Liver (tissue), 9 donors: ENCODE data around the gene ZKSCAN7. TPM values are rescaled to one million over a fixed set of nuclear protein-coding genes. Genes with fewer than 3 reads are reported as not detected.
A peak's percentile ranks its signal among the peaks of the same experiment; 100 is the strongest.

ENCODE experiments used
- DNase-seq: peaks from one replicate; pipeline ENCODE4 v3.0.0-alpha.2; 2017; ENCODE audit warnings: low spot score
- H3K27ac ChIP-seq, 2 donors: one replicate each; pipeline ENCODE4 v1.7.0; 2013; ENCODE audit warnings: inconsistent platforms in 2 of 2, low read length in 2 of 2, control low read depth in 1 of 2, low read depth in 1 of 2, mild to moderate bottlenecking in 1 of 2
- H3K27me3 ChIP-seq, 4 donors: one replicate each; pipeline versions ENCODE4 v1.6.1 to v1.7.0; 2013; ENCODE audit warnings: low read length in 3 of 4, inconsistent platforms in 1 of 4, mild to moderate bottlenecking in 1 of 4, moderate library complexity in 1 of 4; ENCODE audit not compliant: control insufficient read depth in 4 of 4, insufficient read depth in 4 of 4
- H3K36me3 ChIP-seq, 4 donors: one replicate each; pipeline versions ENCODE4 v1.6.1 to v1.7.0; 2013; ENCODE audit warnings: low read length in 3 of 4, mild to moderate bottlenecking in 3 of 4, low read depth in 1 of 4, moderate library complexity in 1 of 4; ENCODE audit not compliant: control insufficient read depth in 4 of 4, insufficient read depth in 3 of 4
- H3K4me1 ChIP-seq, 4 donors: one replicate each; pipeline versions ENCODE4 v1.6.1 to v1.7.0; 2013; ENCODE audit warnings: low read length in 3 of 4, mild to moderate bottlenecking in 3 of 4, moderate library complexity in 1 of 4; ENCODE audit not compliant: control insufficient read depth in 4 of 4, insufficient read depth in 4 of 4
- H3K4me3 ChIP-seq, 3 donors: one replicate each; pipeline versions ENCODE4 v1.6.1 to v1.7.0; 2013; ENCODE audit warnings: low read length in 3 of 3, control low read depth in 1 of 3, low read depth in 1 of 3, mild to moderate bottlenecking in 1 of 3
- H3K9ac ChIP-seq, 2 donors: one replicate each; pipeline ENCODE4 v1.7.0; 2013; ENCODE audit warnings: low read length in 2 of 2, mild to moderate bottlenecking in 2 of 2, moderate library complexity in 2 of 2, control low read depth in 1 of 2, low read depth in 1 of 2
- H3K9me3 ChIP-seq, 4 donors: one replicate each; pipeline versions ENCODE4 v1.6.1 to v1.7.0; 2013; ENCODE audit warnings: low read length in 3 of 4; ENCODE audit not compliant: control insufficient read depth in 4 of 4
- CTCF ChIP-seq: fragments of 150-350 bp; IDR thresholded peaks from 2 replicates; pipeline ENCODE4 v1.5.1; 2017; ENCODE audit warnings: improper control_type of control experiment, low read depth, low read length; ENCODE audit not compliant: missing input control
- EGR1 ChIP-seq, 2 donors: IDR thresholded peaks; 2 replicates each; pipeline ENCODE4 v1.6.1; 2016 to 2018; ENCODE audit warnings: antibody characterized with exemption in 2 of 2, low read depth in 2 of 2
- FOXA1 ChIP-seq: IDR thresholded peaks from 2 replicates; pipeline ENCODE4 v1.6.1; 2016; ENCODE audit warnings: antibody characterized with exemption
- FOXA2 ChIP-seq: IDR thresholded peaks from 2 replicates; pipeline ENCODE4 v1.6.1; 2016; ENCODE audit warnings: antibody characterized with exemption
- GABPA ChIP-seq, 2 donors: IDR thresholded peaks in 1 of 2; conservative IDR thresholded peaks in 1 of 2; 2 replicates each; pipeline ENCODE4 v1.6.1; 2016; ENCODE audit warnings: antibody characterized with exemption in 2 of 2, mild to moderate bottlenecking in 1 of 2, moderate library complexity in 1 of 2
- HNF4A ChIP-seq, 2 donors: conservative IDR thresholded peaks; 2 replicates each; pipeline ENCODE4 v1.6.1; 2016; ENCODE audit warnings: antibody characterized with exemption in 2 of 2, mild to moderate bottlenecking in 2 of 2
- HNF4G ChIP-seq: IDR thresholded peaks from 2 replicates; pipeline ENCODE4 v1.6.1; 2016; ENCODE audit warnings: antibody characterized with exemption
- JUND ChIP-seq, 2 donors: IDR thresholded peaks; 2 replicates each; pipeline ENCODE4 v1.6.1; 2016; ENCODE audit warnings: antibody characterized with exemption in 2 of 2
- NR2F2 ChIP-seq: IDR thresholded peaks from 2 replicates; pipeline ENCODE4 v1.6.1; 2016; ENCODE audit warnings: antibody characterized with exemption
- RAD21 ChIP-seq, 2 donors: IDR thresholded peaks; 2 replicates each; pipeline ENCODE4 v1.6.1; 2016; ENCODE audit warnings: antibody characterized with exemption in 2 of 2, mild to moderate bottlenecking in 2 of 2
- RXRA ChIP-seq, 2 donors: IDR thresholded peaks; 2 replicates each; pipeline ENCODE4 v1.6.1; 2017 to 2018; ENCODE audit warnings: antibody characterized with exemption in 2 of 2, mild to moderate bottlenecking in 1 of 2
- SP1 ChIP-seq: IDR thresholded peaks from 2 replicates; pipeline ENCODE4 v1.6.1; 2018; ENCODE audit warnings: antibody characterized with exemption, mild to moderate bottlenecking
- TAF1 ChIP-seq: conservative IDR thresholded peaks from 2 replicates; pipeline ENCODE4 v1.6.1; 2016; ENCODE audit warnings: antibody characterized with exemption, mild to moderate bottlenecking
- YY1 ChIP-seq: IDR thresholded peaks from 2 replicates; pipeline ENCODE4 v1.6.1; 2016; ENCODE audit warnings: antibody characterized with exemption, mild to moderate bottlenecking
- ZBTB33 ChIP-seq: IDR thresholded peaks from 2 replicates; pipeline ENCODE4 v1.6.1; 2016; ENCODE audit warnings: antibody characterized with exemption
- WGBS: extraction: QIAGEN DNeasy Blood & Tissue Kit; methylation state at CpG from one replicate; pipeline ENCODE4 v1.1.7; 2013; 5-methylcytosine and 5-hydroxymethylcytosine counted together
- polyA plus RNA-seq, 2 donors: library from polyadenylated mRNA; stranded (reverse) in 1 of 2; unstranded in 1 of 2; fragments of 200-250 nt in 1 of 2; fragments of >200 nt in 1 of 2; fragmentation: Nextera tagmentation in 1 of 2; extraction: Ambion mirVana in 1 of 2; gene quantifications; one replicate each; pipeline versions ENCODE4 v1.2.1 to v1.2.3, GENCODE V29; 2013 to 2015
- total RNA-seq, 2 donors: library from RNA; depleted of rRNA; stranded (reverse); fragments of >200 nt; gene quantifications; one replicate each; pipeline ENCODE4 v1.2.3, GENCODE V29; 2014
- TF ChIP-seq, protein P1 (sequence below): IDR thresholded peaks from 2 replicates; pipeline ENCODE4 v1.6.1; 2016; ENCODE audit warnings: antibody characterized with exemption
- TF ChIP-seq, protein P2 (sequence below): IDR thresholded peaks from 2 replicates; pipeline ENCODE4 v1.6.1; 2016; ENCODE audit warnings: antibody characterized with exemption
- TF ChIP-seq, protein P3 (sequence below): IDR thresholded peaks from 2 replicates; pipeline ENCODE4 v1.6.1; 2016; ENCODE audit warnings: antibody characterized with exemption, mild to moderate bottlenecking
- donor health status: healthy.
- donor health status: healthy.
- donor health status: healthy.
- donor health status: healthy.
- donor health status: healthy.

ZKSCAN7 gene
- total RNA-seq (1 to 10 TPM; 3.2 to 4.4 TPM), polyA plus RNA-seq (1 to 10 TPM; 1.1 to 1.2 TPM)

- Histone ChIP-seq H3K4me3 (peak within 1 kb of the TSS; percentile 77 to 91 (median 86)), H3K36me3 (peaks cover 0 to under 1% (median 0%) of the 10 kb centered on the region in 4 donors), H3K27me3 (no peaks in the 10 kb centered on the region), H3K27ac (peak within 1 kb of the TSS in 1 of 2 donors; percentile 26), H3K9ac (peak within 1 kb of the TSS; percentile 2 to 61), H3K9me3 (peaks cover 0 to 7% (median 6%) of the 10 kb centered on the region in 4 donors), H3K4me1 (peaks cover 2 to 10% (median 7%) of the 10 kb centered on the region in 4 donors)
- WGBS = 8% methylated on average over 68 of the region's 68 CpGs
- TF ChIP-seq HNF4A (conservative IDR thresholded peaks at IDR 0.05) (no peak), ZBTB33 (no peak), JUND (IDR thresholded peaks at IDR 0.05) (no peak), NR2F2 (no peak), YY1 (peak; percentile 81), HNF4G (no peak), GABPA (IDR thresholded peaks at IDR 0.05 in 1 of 2, conservative IDR thresholded peaks at IDR 0.05 in 1 of 2) (peak; percentile 78 to 92), FOXA1 (no peak), TAF1 (no peak), CTCF (no peak), EGR1 (IDR thresholded peaks at IDR 0.05; ENCODE audit: low read depth in 2 of 2) (no peak), RXRA (IDR thresholded peaks at IDR 0.05) (no peak), SP1 (no peak), RAD21 (IDR thresholded peaks at IDR 0.05) (no peak), FOXA2 (no peak)
- TF ChIP-seq, protein P1, sequence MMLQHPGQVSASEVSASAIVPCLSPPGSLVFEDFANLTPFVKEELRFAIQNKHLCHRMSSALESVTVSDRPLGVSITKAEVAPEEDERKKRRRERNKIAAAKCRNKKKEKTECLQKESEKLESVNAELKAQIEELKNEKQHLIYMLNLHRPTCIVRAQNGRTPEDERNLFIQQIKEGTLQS = no peak
- TF ChIP-seq, protein P2, sequence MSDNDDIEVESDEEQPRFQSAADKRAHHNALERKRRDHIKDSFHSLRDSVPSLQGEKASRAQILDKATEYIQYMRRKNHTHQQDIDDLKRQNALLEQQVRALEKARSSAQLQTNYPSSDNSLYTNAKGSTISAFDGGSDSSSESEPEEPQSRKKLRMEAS = no peak
- TF ChIP-seq, protein P3, sequence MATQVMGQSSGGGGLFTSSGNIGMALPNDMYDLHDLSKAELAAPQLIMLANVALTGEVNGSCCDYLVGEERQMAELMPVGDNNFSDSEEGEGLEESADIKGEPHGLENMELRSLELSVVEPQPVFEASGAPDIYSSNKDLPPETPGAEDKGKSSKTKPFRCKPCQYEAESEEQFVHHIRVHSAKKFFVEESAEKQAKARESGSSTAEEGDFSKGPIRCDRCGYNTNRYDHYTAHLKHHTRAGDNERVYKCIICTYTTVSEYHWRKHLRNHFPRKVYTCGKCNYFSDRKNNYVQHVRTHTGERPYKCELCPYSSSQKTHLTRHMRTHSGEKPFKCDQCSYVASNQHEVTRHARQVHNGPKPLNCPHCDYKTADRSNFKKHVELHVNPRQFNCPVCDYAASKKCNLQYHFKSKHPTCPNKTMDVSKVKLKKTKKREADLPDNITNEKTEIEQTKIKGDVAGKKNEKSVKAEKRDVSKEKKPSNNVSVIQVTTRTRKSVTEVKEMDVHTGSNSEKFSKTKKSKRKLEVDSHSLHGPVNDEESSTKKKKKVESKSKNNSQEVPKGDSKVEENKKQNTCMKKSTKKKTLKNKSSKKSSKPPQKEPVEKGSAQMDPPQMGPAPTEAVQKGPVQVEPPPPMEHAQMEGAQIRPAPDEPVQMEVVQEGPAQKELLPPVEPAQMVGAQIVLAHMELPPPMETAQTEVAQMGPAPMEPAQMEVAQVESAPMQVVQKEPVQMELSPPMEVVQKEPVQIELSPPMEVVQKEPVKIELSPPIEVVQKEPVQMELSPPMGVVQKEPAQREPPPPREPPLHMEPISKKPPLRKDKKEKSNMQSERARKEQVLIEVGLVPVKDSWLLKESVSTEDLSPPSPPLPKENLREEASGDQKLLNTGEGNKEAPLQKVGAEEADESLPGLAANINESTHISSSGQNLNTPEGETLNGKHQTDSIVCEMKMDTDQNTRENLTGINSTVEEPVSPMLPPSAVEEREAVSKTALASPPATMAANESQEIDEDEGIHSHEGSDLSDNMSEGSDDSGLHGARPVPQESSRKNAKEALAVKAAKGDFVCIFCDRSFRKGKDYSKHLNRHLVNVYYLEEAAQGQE = no peak
- peak; percentile 62 for DNase-seq
Observed at GRCh38 chr3:44554626-44555592, at the start of gene ZKSCAN7. Gene ZKSCAN7, plus strand, starts transcription at chr3:44555193. Its CDS starts 1,855 bp downstream, at chr3:44557048.
